Activated CD8-positive, alpha-beta memory T cell treated with anti-CD3 and anti-CD28 coated beads for 4 hours (primary cell): Measurements from ENCODE around the gene RLF.

Experiments
- DNase-seq, 2 donors: peaks; one replicate each; pipeline ENCODE4 v3.0.0-alpha.2; 2020; ENCODE audit warnings: low read depth in 2 of 2

The RLF gene, protein sequence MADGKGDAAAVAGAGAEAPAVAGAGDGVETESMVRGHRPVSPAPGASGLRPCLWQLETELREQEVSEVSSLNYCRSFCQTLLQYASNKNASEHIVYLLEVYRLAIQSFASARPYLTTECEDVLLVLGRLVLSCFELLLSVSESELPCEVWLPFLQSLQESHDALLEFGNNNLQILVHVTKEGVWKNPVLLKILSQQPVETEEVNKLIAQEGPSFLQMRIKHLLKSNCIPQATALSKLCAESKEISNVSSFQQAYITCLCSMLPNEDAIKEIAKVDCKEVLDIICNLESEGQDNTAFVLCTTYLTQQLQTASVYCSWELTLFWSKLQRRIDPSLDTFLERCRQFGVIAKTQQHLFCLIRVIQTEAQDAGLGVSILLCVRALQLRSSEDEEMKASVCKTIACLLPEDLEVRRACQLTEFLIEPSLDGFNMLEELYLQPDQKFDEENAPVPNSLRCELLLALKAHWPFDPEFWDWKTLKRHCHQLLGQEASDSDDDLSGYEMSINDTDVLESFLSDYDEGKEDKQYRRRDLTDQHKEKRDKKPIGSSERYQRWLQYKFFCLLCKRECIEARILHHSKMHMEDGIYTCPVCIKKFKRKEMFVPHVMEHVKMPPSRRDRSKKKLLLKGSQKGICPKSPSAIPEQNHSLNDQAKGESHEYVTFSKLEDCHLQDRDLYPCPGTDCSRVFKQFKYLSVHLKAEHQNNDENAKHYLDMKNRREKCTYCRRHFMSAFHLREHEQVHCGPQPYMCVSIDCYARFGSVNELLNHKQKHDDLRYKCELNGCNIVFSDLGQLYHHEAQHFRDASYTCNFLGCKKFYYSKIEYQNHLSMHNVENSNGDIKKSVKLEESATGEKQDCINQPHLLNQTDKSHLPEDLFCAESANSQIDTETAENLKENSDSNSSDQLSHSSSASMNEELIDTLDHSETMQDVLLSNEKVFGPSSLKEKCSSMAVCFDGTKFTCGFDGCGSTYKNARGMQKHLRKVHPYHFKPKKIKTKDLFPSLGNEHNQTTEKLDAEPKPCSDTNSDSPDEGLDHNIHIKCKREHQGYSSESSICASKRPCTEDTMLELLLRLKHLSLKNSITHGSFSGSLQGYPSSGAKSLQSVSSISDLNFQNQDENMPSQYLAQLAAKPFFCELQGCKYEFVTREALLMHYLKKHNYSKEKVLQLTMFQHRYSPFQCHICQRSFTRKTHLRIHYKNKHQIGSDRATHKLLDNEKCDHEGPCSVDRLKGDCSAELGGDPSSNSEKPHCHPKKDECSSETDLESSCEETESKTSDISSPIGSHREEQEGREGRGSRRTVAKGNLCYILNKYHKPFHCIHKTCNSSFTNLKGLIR (N-terminal part only)

DNA sequence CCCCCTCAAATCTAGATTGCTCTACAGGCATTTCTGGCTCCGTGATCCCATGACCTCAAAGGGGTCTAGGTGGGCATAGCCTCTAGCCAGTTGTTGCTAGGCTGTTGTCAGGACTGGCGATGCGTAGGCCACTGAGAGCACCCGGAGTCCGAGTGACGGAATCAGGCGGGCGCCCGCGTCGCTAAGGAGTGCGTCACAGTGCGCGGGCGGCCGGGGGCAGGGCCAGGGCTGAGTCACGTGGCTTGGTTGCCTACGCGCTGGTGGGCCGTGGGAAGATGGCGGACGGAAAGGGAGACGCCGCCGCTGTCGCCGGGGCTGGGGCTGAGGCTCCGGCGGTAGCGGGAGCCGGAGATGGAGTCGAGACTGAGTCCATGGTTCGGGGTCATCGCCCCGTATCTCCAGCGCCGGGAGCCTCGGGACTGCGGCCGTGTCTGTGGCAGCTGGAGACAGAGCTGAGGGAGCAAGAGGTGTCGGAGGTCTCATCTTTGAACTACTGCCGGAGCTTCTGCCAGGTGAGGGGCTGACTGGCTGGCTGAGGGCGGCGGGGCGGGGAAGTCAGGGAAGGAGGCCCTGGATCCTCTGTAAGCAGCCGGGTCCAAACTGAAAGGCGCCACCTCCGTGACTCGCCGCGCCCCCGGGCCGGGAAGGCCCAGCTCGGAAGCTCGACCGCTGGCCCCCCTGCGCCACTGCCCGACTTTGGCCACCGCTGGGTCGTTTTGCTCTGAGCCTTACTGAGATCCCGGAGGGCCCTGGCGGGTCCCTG, at the start of gene RLF:
RLF (plus strand) TSS at position 263 of the 763 bp plus-strand sequence; CDS start at position 276, 13 bp downstream.
- peak; percentile 90 to 92 for DNase-seq

DNA sequence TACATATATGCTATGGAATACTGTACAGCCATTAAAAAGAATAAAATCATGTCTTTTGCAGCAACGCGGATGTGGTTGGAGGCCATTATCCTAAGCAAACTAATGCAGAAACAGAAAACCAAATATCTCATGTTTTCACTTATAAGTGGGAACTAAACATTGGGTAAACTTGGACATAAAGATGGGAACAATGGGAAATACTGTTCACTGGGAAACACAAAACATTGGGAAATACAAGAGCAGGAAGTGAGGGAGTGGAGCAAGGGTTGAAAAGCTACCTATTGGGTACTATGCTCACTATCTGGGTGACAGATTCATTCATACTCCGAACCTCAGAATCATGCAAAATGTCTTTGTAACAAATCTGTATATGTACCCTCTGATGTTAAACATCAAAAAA, 46.8 kb upstream of the RLF start:
- no peak for DNase-seq

DNA sequence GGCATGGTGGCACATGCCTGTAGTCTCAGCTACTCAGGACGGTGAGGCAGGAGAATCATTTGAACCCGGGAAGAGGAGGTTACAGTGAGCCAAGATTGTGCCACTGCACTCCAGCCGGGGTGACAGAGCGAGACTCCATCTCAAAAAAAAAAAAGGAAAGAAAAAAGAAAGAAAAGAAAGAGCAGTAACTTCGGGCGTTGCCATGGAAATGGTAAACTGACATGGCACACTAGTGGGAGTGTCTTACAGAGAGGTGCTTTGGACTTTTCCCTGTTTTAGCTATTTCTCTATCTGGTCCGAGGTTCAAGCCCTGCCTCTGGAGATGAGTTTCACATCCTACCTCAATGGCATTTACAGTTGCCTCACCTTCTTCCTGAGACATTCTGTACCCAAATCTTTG, 41.1 kb upstream of the RLF start:
- no peak for DNase-seq

DNA sequence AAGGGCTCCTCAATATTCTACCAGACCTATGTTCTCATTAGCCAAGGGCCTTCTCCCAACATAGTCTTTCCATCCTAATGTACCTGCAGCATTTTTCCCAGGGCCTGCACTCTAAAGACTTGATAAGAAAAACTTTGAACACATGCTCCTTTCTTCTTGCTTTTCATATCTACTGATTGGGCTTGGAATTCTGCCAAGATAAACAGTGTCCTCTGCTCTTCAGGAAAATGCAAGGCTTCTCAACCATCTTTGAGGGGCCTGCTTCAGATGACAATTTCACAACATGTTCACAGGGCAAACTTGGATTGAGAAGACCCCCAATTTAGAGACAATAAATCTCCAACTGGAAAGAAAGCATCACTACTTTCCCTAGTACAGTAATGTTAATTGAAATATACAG, 38.3 kb upstream of the RLF start:
- DNase-seq, result no peak

DNA sequence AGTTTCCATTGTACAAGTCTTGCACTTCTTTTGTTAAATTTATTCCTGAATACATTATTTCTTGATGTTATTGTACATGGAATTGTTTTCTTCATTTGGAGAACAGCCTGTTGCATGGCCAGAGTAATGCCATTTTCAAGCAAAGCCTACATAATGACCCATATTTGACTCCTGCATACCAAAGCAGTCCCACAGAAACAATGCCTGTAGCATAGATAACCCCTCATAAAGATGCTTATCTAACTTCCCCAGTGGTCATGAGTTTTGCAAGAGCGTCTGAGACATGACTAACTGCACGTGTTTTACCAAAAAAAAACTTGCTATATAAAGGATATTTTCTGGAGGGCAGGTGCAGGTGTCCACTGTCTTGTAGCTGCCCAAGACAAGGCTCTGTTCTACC, 30.3 kb upstream of the RLF start:
- DNase-seq, result no peak

DNA sequence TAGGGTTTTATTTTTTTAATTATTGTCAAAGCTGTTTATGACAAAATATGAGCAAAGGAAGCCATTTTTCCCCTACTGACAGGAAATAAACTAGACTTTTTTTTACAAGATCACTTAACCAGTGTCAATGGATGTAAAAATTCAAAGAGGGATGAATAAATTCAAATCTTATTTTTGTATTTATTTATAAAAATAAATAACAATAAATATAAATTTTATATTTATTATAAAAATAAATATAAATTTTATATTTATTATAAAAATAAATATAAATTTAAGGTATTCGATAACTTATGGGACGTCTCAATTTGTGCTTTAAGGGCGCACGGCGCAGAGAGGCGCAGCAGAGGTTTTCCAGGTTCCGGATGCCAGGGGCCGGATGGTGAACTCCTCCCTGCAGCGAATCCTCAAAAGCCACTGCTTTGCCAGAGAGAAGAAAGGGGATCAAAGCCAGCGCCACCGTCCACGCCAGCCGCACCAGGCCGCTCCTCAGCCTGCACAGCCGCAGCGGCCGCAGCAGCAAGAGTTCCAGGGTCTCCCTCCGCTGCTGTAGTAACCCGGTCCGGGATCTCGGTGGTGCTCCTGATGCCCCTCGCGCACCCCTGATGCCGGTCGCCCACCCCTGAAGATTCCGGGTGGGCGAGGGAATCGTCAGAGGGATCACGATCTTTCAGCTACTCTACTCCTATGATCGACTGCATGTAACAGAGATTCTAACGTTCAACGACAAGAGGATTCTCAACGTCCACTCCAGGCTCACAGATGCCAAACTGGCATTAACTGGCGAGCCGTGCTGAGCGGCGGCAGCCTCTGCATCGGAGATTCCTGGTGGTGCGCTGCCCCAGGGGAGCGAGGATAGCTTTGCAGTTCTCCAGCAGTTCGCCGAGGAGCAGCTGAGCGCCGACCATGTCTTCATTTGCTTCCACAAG, 28.5 kb upstream of the RLF start:
- no peak for DNase-seq

DNA sequence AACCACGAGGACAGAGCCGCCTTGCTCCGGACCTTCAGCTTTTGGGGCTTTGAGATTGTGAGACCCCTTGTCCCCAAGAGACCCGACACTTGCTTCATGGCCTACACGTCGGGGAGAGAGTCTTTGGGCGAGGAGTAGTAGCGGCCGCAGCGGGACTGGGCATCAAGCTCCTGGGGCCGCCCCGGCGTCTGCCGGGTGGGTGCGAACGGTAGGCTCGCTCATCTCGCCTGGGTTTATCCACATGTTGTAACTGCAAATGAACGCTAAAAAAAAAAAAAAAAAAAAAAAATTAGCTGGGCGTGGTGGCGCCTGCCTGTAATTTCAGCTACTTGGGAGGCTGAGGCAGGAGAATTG, 27.9 kb upstream of the RLF start:
- no peak for DNase-seq

DNA sequence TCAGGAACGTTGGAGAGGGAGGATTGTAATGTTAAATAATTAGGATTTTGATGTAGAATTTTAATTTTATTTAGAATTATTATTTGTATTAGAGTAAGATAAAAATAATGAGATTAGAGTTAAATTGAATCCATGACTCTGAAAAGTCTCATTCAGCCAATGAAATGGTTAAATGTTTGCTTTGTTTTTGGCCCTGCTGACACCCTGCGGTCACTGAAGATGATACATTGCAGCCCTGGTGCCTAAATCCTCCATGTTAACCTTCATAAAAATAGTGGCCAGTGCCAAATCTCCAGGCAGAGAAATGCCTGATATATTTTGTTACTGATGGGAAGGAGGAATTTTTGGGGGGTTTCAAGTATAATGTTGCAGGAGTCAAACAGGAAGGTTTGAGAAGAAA, 27.3 kb upstream of the RLF start:
- DNase-seq, result no peak

DNA sequence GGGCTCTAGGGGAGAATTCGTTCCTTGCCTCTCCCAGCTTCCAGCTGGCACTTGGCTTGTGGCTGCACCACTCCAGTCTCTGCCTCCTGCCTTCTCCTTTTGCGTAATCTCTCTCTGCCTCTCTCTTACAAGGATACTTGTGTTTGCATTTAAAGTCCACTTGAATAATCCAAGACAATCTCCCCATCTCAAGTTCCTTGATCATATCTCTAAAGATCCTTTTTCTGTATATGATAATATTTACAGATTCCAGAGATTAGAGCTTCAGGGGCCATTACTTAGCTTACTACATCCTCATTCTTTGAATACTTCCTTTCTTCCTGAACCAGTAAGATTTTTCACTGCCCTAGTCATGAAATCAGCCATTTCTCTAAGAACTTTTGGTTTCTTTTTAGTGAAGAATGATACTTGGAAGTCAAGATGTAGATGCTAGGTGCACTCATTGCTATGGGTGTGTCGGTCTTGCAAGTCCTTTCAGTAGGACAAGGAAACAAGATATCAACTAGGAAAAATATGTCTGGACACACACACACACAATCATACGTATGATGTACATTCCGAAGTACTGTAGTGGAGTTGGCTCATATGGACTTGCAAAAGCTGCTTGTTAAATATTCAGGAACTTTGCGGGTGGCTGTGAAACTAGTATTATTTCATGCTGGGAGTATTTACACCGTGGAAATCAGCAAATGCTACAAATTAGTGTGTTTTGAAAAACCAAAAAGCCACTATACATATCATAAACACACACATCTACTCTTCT, 20.8 kb upstream of the RLF start:
- no peak for DNase-seq

DNA sequence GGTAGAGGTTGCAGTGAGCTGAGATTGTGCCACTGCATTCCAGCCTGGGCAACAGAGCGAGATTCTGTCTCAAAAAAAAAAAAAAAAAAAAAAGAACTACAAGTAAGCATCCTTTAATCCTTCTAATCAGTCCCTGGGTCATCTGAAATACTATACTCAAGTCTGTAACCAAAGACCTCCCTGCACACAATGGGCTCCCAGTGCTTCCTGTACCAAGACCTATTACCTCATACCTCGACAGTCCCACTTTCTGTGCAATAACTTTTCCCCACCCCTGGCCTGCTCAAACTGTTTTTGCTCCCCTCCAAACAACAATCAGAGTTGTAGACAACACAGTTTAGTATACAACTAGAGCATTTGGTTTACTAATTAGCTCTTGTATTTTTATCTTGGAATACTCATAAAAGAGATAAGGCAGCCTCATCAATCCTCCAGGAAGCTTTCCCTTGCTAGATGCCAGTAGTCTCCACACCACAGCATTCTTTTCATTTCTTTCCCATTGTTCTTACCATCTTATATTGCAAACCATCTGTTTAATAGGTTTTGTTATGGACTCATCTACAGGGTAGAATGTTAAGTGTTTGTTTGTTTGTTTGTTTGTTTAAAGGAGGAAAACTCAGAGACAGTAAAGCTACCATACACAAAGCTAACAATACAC, 19.2 kb upstream of the RLF start:
- no peak for DNase-seq

DNA sequence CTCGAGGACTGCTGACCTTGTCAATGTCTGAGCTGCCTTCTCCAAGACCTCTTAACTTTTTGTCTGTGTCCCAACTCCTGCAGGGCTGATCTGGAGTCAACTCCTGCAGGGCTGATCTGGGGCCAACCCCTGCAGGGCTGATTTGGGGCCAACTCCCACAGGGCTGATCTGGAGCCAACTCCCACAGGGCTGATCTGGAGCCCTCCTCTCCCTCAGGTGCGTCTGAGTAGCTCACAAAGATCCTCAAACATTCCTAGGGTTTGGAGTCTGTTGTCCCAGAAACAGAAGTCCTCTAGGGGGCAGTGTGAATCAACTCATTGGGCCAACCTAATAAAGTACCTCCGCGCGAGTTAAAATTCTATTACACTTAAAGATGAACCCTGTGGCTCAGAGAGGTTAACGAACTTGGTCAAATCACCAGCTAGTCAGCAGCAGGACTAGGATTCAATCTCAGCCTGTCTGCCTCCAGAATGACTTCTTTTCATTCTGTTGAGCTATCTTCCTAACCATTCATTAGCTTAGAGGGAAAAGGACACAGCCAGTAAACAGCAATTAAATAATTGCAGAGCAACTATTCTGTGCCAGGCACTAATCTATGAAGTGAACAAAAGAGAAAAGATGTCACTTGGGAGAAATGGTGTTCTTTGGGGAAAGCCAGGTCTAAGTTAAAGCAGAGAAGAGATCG, 17.2 kb upstream of the RLF start:
- DNase-seq, result peak; percentile 16 to 27

DNA sequence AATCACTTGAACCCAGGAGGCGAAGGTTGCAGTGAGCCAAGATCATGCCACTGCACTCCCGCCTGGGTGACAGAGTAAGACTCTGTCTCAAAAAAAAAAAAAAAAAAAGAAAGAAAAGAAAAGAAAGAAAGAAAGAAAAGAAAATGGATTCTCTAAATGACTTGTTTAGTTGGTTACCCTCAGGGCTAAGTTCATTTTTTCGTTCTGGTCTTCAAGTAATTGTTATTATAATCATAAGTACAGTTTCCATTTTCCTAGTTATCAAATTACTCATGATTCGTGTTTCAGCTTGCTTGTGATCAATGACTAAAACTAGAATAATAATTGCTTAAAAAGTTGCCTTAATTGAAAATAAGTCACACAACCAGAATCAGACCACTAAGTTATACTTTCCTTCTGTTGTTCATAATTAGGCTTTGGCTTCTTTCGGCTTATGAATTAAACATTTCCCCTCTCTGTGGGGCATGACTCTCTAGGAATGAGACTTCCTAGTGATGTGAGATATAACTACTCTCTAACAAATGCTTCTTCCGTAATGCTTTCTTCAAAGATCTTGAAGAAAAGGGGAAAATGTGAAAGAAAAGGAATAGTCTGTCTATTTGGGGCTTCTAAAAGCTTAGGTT, 9.6 kb upstream of the RLF start:
- no peak for DNase-seq

DNA sequence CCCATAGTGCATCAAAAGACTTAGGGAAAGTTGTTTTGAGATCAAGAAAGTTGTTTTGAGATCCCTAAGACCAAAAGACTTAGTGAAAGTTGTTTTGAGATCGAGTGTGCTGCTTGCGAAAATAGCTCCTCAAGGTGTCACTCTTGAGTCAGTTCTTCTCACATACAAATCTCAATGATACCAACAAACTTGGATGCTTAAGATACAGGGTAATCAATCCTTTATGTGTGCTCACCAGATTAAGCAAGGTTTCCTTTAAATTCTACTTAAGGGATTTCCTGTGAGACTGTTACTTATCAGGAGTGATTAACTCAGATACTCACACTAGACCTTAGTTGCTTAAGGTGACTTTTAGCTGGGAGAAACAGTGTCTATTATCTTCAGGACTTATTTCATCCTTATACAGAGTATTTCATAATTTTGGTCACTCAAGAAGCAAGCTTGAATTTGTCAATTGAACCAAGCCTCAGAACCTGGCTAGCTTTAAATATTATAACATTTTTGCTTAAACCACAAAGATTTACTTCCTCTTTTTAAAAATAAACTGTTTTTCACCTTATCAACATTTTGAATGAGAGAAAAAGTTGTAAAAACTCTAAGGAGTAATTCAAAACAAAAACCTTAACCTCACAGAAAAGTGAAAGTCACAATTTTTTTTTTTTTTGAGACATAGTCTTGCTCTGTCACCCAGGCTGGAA, 8.0 kb upstream of the RLF start:
- no peak for DNase-seq

DNA sequence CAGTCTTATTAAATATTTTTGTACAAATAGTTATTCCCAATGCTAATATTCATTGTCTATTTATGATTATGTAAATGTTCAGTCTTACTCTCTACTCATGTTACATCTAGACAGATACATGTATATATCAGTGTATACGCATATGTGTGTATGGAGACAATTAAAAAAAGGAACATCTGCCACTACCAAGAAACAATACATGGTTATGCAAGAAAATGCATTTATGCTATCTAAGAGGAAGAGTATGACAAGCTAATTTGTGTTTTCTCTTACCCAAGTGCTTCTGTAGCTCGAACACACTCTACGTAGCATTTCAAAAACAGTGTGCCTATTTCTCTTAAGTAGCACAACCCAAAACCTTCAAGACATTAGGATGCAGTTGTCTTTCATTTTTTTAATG, 6.1 kb upstream of the RLF start:
- no peak for DNase-seq

DNA sequence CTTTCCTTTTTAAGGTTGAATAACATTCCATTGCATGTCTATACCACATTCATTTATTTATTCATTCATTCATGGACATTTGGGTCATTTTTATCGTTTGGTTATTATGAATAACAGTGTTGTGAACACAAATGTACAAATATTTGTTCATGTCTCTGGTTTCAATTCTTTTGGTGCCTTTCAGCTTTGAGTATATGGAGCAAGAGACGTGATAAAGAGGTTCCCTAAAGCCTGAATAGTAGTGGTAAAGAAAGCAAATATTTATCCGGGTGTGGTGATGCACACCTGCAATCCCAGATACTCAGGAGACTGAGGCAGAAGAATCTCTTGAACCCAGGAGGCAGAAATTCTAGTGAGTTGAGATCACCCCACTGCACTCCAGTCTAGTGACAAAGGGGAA, 5.3 kb upstream of the RLF start:
- DNase-seq, result no peak

DNA sequence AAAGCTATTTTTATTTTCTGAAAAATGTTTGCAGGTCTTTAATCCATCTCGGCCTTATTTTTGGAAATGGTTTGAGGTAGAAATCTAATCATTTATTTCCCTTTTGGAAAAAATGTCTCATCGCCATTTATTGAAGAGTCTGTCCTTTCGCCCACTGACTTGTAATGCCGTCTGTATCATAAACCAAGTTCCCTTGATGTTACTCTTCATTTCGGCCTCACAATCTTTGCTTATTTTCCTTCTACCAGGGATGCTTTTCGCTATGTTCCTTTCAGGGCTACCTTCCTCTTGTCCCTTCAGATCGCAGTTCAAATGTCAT, 422 bp upstream of the RLF start:
- DNase-seq, result no peak

DNA sequence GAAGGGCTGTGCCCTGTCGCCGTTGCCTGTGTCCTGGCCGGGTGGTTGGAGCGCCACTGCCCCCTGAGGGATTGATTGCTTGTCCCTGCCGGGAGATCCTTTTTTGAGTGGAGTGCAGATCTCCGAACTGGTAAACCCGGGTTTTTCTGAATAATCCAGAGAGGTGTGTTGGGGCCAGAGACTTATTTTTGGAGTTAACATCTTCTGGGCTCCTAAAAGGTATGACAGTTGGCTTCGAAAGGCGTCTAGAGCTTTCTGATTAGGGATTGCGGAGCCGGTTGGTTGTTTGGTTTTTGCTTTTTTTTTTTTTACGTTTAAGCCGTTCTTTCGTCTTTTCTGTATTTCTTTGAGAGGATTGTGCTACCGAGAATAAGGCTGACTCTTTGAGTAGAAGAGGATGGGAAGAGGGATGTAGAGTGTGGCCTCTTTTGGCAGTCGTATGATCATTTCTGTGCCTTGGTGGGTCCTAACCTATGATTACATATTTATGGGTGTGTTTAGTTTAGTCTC, 756 bp downstream of the RLF start:
- no peak for DNase-seq
